Stomach (tissue), 9 donors: ENCODE results near the gene MRPL49. TPM values are rescaled to one million over a fixed set of nuclear protein-coding genes. Genes with fewer than 3 reads are reported as not detected.

Experiments
- DNase-seq, 2 donors: peaks; one replicate each; pipeline versions ENCODE4 v3.0.0 to v3.0.0-alpha.2; 2013 to 2019
- H3K27ac ChIP-seq, 5 donors: fragments of 200-600 bp in 4 of 5; sonication (generic) in 4 of 5; one replicate each; pipeline ENCODE4 v1.5.1; 2013 to 2019; ENCODE audit warnings: mild to moderate bottlenecking in 1 of 5, moderate library complexity in 1 of 5
- H3K27me3 ChIP-seq, 3 donors: fragments of 200-600 bp; sonication (generic); one replicate each; pipeline ENCODE4 v1.5.1; 2017 to 2019; ENCODE audit warnings: mixed run types in 1 of 3
- H3K36me3 ChIP-seq, 4 donors: fragments of 200-600 bp; sonication (generic); 1 replicate in 3 of 4; 2 replicates in 1 of 4; pipeline ENCODE4 v1.5.1; 2016 to 2019
- H3K4me1 ChIP-seq, 4 donors: fragments of 200-600 bp; sonication (generic); one replicate each; pipeline ENCODE4 v1.5.1; 2016 to 2019
- H3K4me3 ChIP-seq, 4 donors: fragments of 200-600 bp; sonication (generic) in 3 of 4; one replicate each; pipeline ENCODE4 v1.5.1; 2016 to 2019; ENCODE audit warnings: mild to moderate bottlenecking in 1 of 4
- H3K9me3 ChIP-seq, 4 donors: fragments of 200-600 bp; sonication (generic); one replicate each; pipeline ENCODE4 v1.5.1; 2016 to 2019
- CTCF ChIP-seq, 7 experiments: fragments of 450-650 bp in 4 of 7; fragments of 200-600 bp in 3 of 7; sonication (generic) in 3 of 7; IDR thresholded peaks; one replicate each; pipeline ENCODE4 v1.5.1; 2016 to 2019; ENCODE audit warnings: antibody characterized with exemption in 7 of 7, control low read depth in 2 of 7, mild to moderate bottlenecking in 1 of 7
- EP300 ChIP-seq: sonication (generic); formaldehyde crosslinking; IDR thresholded peaks from one replicate; pipeline ENCODE4 v1.6.1; 2017; ENCODE audit warnings: antibody characterized with exemption
- POLR2A ChIP-seq, 4 donors: fragments of 450-650 bp; IDR thresholded peaks; one replicate each; pipeline ENCODE4 v1.6.1; 2016; ENCODE audit warnings: antibody characterized with exemption in 4 of 4, control low read depth in 2 of 4, mild to moderate bottlenecking in 1 of 4, moderate library complexity in 1 of 4
- POLR2AphosphoS5 ChIP-seq, 3 donors: sonication (generic); formaldehyde crosslinking; IDR thresholded peaks; one replicate each; pipeline ENCODE4 v1.6.1; 2016; ENCODE audit warnings: antibody characterized with exemption in 3 of 3
- WGBS, 5 donors: extraction: QIAGEN DNeasy Blood & Tissue Kit in 3 of 5; methylation state at CpG; one replicate each; pipeline versions ENCODE4 v1.1.5 to v1.1.7; 2013 to 2018; 5-methylcytosine and 5-hydroxymethylcytosine counted together
- intact Hi-C: fragments of 100-400 bp; cut with DNase I; formaldehyde crosslinking; loops from one replicate; pipeline ENCODE4 v1.15.1; 2023; ENCODE audit warnings: low total_unique reads
- polyA plus RNA-seq, 3 donors: library from polyadenylated mRNA; stranded (reverse); fragments of 200-250 nt; gene quantifications; one replicate each; pipeline ENCODE4 v1.2.3, GENCODE V29; 2013
- total RNA-seq, 5 donors: library from RNA; depleted of rRNA; stranded (reverse); fragments of >200 nt; gene quantifications; one replicate each; pipeline versions ENCODE4 v1.1.0 to v1.2.3, GENCODE V29; 2014 to 2016
- donor health status: healthy with polysubstance abuse.
- donor health status: Bipolar disorder and iron deficiency.
- donor health status: healthy.

MRPL49 gene
- total and polyA plus RNA-seq, 8 donors: 22.8 to 75.9 (median 37.8) TPM

DNA sequence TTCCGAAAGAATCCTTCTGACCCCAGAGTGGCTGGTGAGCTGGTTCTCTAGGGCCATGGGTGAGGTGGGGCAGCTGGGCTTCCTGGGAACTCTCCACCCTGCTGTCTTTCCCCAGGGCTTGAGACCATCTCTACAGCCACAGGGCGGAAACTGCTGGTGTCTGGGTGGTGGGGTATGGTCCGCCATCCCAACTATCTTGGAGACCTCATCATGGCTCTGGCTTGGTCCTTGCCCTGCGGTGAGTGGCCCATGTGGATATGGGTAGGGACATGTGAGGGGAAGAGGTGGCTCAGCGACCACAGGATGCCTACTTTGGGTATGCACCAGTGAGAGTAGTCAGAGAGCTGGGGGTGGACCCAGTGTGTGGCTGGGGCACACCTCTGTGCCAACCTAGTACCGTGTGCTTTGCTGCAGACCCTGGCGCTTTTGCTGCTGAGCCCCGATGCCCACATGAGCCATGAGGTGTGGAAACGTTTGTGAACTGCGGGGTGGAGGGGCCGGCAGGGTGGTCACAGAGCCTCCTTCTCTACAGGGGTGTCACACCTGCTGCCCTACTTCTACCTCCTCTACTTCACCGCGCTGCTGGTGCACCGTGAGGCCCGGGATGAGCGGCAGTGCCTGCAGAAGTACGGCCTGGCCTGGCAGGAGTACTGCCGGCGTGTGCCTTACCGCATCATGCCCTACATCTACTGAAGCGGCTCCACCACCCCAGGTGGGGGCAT is 6.6 kb upstream of the MRPL49 start:
- Histone ChIP-seq H3K36me3 (peaks cover 17 to 36% (median 34%) of the 10 kb centered on the region in 4 donors), H3K4me3 (peak overlapping the region in 2 of 4 donors; percentile 87 to 91), H3K27ac (peak overlapping the region in 3 of 5 donors; percentile 87 to 93 (median 91)), H3K27me3 (peaks cover 0 to 4% (median 0%) of the 10 kb centered on the region in 3 donors), H3K4me1 (peaks cover 49 to 82% (median 64%) of the 10 kb centered on the region in 4 donors), H3K9me3 (no peaks in the 10 kb centered on the region)
- DNase-seq: no peak
- WGBS, 5 donors: 88 to 94% (median 93%) methylated on average over 18 to 21 of the region's 21 CpGs
- TF ChIP-seq POLR2A (IDR thresholded peaks at IDR 0.05): no peak
- TF ChIP-seq CTCF (IDR thresholded peaks at IDR 0.05): no peak
- no peak for TF ChIP-seq POLR2AphosphoS5 (IDR thresholded peaks at IDR 0.05)
- TF ChIP-seq EP300: no peak
- intact Hi-C loops: no loop called here

- peaks cover 48 to 82% (median 64%) of the 10 kb centered on the region in 4 donors for H3K4me1 ChIP-seq
- H3K4me3 ChIP-seq: peak overlapping the region; percentile 82 to 91 (median 86)
- intact Hi-C loops: no loop called here
These were observed 5.5 kb upstream of the MRPL49 start for GRCh38 chr11:65116370-65117205.

DNA sequence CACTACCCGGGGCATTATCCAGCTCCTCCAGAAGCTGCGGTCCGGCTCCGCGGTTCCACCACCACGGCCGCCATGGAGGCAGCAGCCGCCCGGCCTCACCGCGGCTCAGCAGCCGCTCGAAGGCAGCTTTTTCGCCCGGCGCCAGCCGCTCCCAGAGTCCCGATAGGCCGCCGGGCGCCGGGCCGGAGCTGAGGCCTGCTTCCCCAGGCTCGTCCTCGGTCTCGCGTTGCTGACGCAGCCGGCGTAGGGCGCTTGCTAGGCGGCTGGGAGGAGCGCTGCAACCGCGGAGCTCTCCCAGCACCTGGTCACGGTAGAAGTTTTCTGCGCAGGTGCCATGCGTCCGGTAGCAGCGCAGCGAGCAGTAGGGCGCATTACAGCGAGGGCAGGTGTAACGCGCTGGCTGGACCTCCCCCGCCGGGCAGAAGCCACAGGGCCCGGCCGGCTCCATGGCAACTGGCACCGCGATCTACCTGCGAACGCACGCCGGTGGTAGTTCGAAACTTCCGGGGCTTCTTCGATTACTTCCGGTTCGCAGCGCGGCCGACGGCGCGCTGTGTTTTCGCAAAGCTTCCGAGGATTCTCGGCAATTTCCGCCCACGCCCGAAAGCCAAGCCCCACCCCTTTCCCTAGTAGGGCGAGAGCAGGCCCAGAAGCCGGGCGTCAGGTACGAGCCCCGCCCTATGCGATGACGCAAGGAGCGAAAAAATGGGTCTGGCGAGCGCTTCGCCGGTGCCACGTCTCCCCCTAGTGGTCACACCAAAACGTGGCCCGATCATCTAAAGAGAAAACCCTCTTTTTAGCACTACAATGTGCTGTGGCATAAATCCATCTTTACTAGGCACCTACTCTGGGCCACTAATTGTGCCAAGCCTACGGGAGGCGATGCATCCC is 4.7 kb upstream of the MRPL49 start, which contains the start of gene ZNHIT2:
Gene ZNHIT2 (minus strand): TSS at position 496 of the 891 bp plus-strand sequence. CDS start 48 bp downstream, at position 448.
- 0 to 1% (median 0%) methylated on average over 39 to 89 of the region's 89 CpGs for WGBS, 5 donors
- peaks cover 41 to 75% (median 58%) of the 10 kb centered on the region in 4 donors for H3K4me1 ChIP-seq
- H3K27ac ChIP-seq: peak within 1 kb of the TSS; percentile 84 to 93 (median 88)
- peaks cover 0 to 4% (median 0%) of the 10 kb centered on the region in 3 donors for H3K27me3 ChIP-seq
- H3K9me3 ChIP-seq: no peaks in the 10 kb centered on the region
- H3K36me3 ChIP-seq: peaks cover 26 to 42% (median 39%) of the 10 kb centered on the region in 4 donors
- TF ChIP-seq EP300 (no peak), POLR2A (IDR thresholded peaks at IDR 0.05) (peak in 2 of 4 donors; percentile 30 to 31), CTCF (IDR thresholded peaks at IDR 0.05) (peak in 5 of 7 experiments; percentile 85 to 98 (median 95)), POLR2AphosphoS5 (IDR thresholded peaks at IDR 0.05) (peak; percentile 50 to 92 (median 80))
- H3K4me3 ChIP-seq: peak within 1 kb of the TSS; percentile 82 to 91 (median 86)
- peak; percentile 100 for DNase-seq
- intact Hi-C loops: no loop called here

More at GRCh38 chr11:65116370-65117205, 5.5 kb upstream of the MRPL49 start:
- H3K36me3 ChIP-seq: peaks cover 26 to 42% (median 39%) of the 10 kb centered on the region in 4 donors
- H3K9me3 ChIP-seq: no peaks in the 10 kb centered on the region
- TF ChIP-seq CTCF (IDR thresholded peaks at IDR 0.05) (no peak), POLR2A (IDR thresholded peaks at IDR 0.05) (peak in 1 of 4 donors; percentile 22), EP300 (no peak), POLR2AphosphoS5 (IDR thresholded peaks at IDR 0.05) (peak in 1 of 3 donors; percentile 65)
- WGBS, 5 donors: 5 to 19% (median 14%) methylated on average over 43 to 68 of the region's 68 CpGs
- DNase-seq: peak; percentile 42 to 75
- peaks cover 0 to 4% (median 0%) of the 10 kb centered on the region in 3 donors for H3K27me3 ChIP-seq
- H3K27ac ChIP-seq: peak overlapping the region; percentile 84 to 93 (median 88)
